Panc1 (cell line): ENCODE measurements around the gene FRMPD4.

Experiments used
- CTCF ChIP-seq: fragments of 450-650 bp; IDR thresholded peaks from 2 replicates; pipeline ENCODE4 v1.5.1; 2017; ENCODE audit warnings: mild to moderate bottlenecking
- POLR2AphosphoS5 ChIP-seq: IDR thresholded peaks from 2 replicates; pipeline ENCODE4 v1.6.1; 2012; ENCODE audit warnings: mild to moderate bottlenecking, low read depth, low read length, moderate library complexity
- REST ChIP-seq, 2 experiments: IDR thresholded peaks; 2 replicates each; pipeline ENCODE4 v1.6.1; 2011 to 2012; ENCODE audit warnings: low read depth in 2 of 2, control low read depth in 1 of 2, low read length in 1 of 2, mild to moderate bottlenecking in 1 of 2, moderate library complexity in 1 of 2; ENCODE audit not compliant: insufficient read depth in 1 of 2
- SIN3A ChIP-seq: IDR thresholded peaks from 2 replicates; pipeline ENCODE4 v1.6.1; 2012; ENCODE audit warnings: low read depth, mild to moderate bottlenecking, low read length, moderate library complexity, borderline replicate concordance; ENCODE audit not compliant: insufficient read depth
- TCF7L2 ChIP-seq: IDR thresholded peaks from 2 replicates; pipeline ENCODE4 v1.6.1; 2011; ENCODE audit warnings: mild to moderate bottlenecking, low read depth, low read length, inconsistent platforms

- TF ChIP-seq POLR2AphosphoS5 (no peak), CTCF (no peak), REST (IDR thresholded peaks at IDR 0.05; ENCODE audit: insufficient read depth in 1 of 2, low read depth in 2 of 2, low read length in 1 of 2) (no peak), SIN3A (no peak), TCF7L2 (no peak)
Measured at GRCh38 chrX:12170755-12171154, 32.5 kb downstream of the FRMPD4 start.
